Keratinocyte (primary cell): ENCODE data around the gene TMEM163. TPM values are rescaled to one million over a fixed set of nuclear protein-coding genes. Genes with fewer than 3 reads are reported as not detected.

Source experiments
- DNase-seq: peaks from one replicate; pipeline ENCODE4 v3.0.0-alpha.2; 2011; ENCODE audit warnings: low read depth, missing footprints, low spot score
- FAIRE-seq: peaks from 2 replicates; lab custom pipeline; 2011; peaks lifted over from hg19 to GRCh38; lab: Jason Lieb, UNC
- H2AFZ ChIP-seq: 2 replicates; pipeline ENCODE4 v1.6.0; 2012; ENCODE audit warnings: low read length, control low read depth, inconsistent platforms; ENCODE audit not compliant: control insufficient read depth
- H3K27ac ChIP-seq: 2 replicates; pipeline ENCODE4 v1.5.1; 2011; ENCODE audit warnings: low read length; ENCODE audit not compliant: control insufficient read depth, insufficient read depth
- H3K27me3 ChIP-seq: 3 replicates; pipeline ENCODE4 v1.6.0; 2011; ENCODE audit warnings: low read length; ENCODE audit not compliant: control insufficient read depth, insufficient read depth; ENCODE audit errors: extremely low read depth
- H3K36me3 ChIP-seq, 2 experiments: 2 replicates in 1 of 2; 3 replicates in 1 of 2; pipeline ENCODE4 v1.5.1; 2011; ENCODE audit warnings: low read length in 2 of 2, mild to moderate bottlenecking in 1 of 2; ENCODE audit not compliant: control insufficient read depth in 2 of 2, insufficient read depth in 2 of 2; ENCODE audit errors: extremely low read depth in 1 of 2
- H3K4me1 ChIP-seq: 3 replicates; pipeline ENCODE4 v1.5.1; 2011; ENCODE audit warnings: low read length; ENCODE audit not compliant: control insufficient read depth, insufficient read depth; ENCODE audit errors: extremely low read depth
- H3K4me2 ChIP-seq: 3 replicates; pipeline ENCODE4 v1.6.0; 2011; ENCODE audit warnings: low read depth, low read length; ENCODE audit not compliant: control insufficient read depth, insufficient read depth; ENCODE audit errors: extremely low read depth
- H3K4me3 ChIP-seq, 3 experiments: fragments of 200-600 bp in 1 of 3; sonication (generic) in 1 of 3; 2 replicates in 2 of 3; 3 replicates in 1 of 3; pipeline ENCODE4 v1.5.1; 2011 to 2016; ENCODE audit warnings: low read length in 3 of 3, mild to moderate bottlenecking in 3 of 3, control low read depth in 2 of 3, inconsistent platforms in 1 of 3, low read depth in 1 of 3, mixed read lengths in 1 of 3, mixed run types in 1 of 3, moderate library complexity in 1 of 3; ENCODE audit not compliant: control insufficient read depth in 2 of 3, insufficient read depth in 2 of 3; ENCODE audit errors: extremely low read depth in 1 of 3
- H3K79me2 ChIP-seq: 2 replicates; pipeline ENCODE4 v1.6.0; 2012; ENCODE audit warnings: low read length; ENCODE audit not compliant: control insufficient read depth, insufficient read depth
- H3K9ac ChIP-seq: 3 replicates; pipeline ENCODE4 v1.6.0; 2011; ENCODE audit warnings: low read length; ENCODE audit not compliant: control insufficient read depth, insufficient read depth; ENCODE audit errors: extremely low read depth
- H3K9me1 ChIP-seq: 3 replicates; pipeline ENCODE4 v1.6.0; 2011; ENCODE audit warnings: low read length; ENCODE audit not compliant: control insufficient read depth, insufficient read depth; ENCODE audit errors: extremely low read depth
- H3K9me3 ChIP-seq: 2 replicates; pipeline ENCODE4 v1.5.1; 2012; ENCODE audit warnings: low read depth, low read length; ENCODE audit not compliant: control insufficient read depth
- H4K20me1 ChIP-seq: 3 replicates; pipeline ENCODE4 v1.6.0; 2011; ENCODE audit warnings: low read length; ENCODE audit not compliant: control insufficient read depth, insufficient read depth; ENCODE audit errors: extremely low read depth
- EZH2 ChIP-seq: IDR thresholded peaks from one replicate; pipeline ENCODE4 v1.6.1; 2012; ENCODE audit warnings: inconsistent platforms, mild to moderate bottlenecking, low read length, moderate library complexity
- dilution Hi-C: fragments of 300-500 bp; cut with MboI; formaldehyde crosslinking; loops from one replicate; pipeline ENCODE4 v1.7.0; 2020; ENCODE audit warnings: low sequenced_read_pairs; ENCODE audit not compliant: extremely low pct_ligation_motif_present
- polyA plus RNA-seq, 5 experiments: library from polyadenylated mRNA; depleted of rRNA in 3 of 5; stranded (reverse) in 3 of 5; stranded (forward) in 1 of 5; unstranded in 1 of 5; fragments of >200 nt; gene quantifications; 1 replicate in 1 of 5; 2 replicates in 3 of 5; 3 replicates in 1 of 5; pipeline versions ENCODE4 v1.2.1 to v1.2.3, GENCODE V29; 2011 to 2012; ENCODE audit warnings: missing spikeins in 2 of 5, low read depth in 1 of 5, low replicate concordance in 1 of 5
- TF ChIP-seq, protein P1 (sequence below), 3 experiments: IDR thresholded peaks in 1 of 3; conservative IDR thresholded peaks in 1 of 3; optimal IDR thresholded peaks in 1 of 3; 2 replicates in 2 of 3; 3 replicates in 1 of 3; pipeline versions ENCODE3 to v1.5.1; 2011; ENCODE audit warnings: low read length in 3 of 3, mild to moderate bottlenecking in 3 of 3, moderate library complexity in 2 of 3, control low read depth in 1 of 3, inconsistent platforms in 1 of 3; ENCODE audit not compliant: insufficient read depth in 2 of 3; ENCODE audit errors: extremely low read depth in 1 of 3

Gene TMEM163
- polyA plus RNA-seq, 1 donor (not counting 4 experiments of a cell fraction or from before 2014, with no cell fraction given) = not detected

DNA sequence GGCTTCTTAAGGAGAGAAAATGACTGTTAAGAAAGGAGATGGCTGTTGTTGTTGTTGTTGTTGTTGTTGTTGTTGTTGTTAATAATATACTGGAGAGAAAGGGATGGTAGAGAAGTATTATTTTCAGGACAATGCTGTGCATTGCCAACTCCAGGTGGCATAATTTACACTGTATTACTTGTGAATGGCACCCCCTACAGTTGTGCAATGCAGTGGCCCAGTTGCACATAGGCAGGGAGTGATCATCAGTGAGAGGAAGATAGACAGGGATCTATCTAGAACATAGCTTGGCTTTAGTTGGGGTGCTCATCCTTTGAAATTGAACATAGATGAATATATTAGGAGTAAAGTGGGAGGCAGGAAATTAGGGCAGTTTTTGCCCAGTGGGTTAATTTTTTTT, 47.2 kb upstream of the TMEM163 start:
- no peaks in the 10 kb centered on the region for H3K36me3 ChIP-seq
- no peak overlapping the region for H3K27ac ChIP-seq
- no peaks in the 10 kb centered on the region for H3K79me2 ChIP-seq
- no peaks in the 10 kb centered on the region for H3K27me3 ChIP-seq
- no peak overlapping the region for H3K4me3 ChIP-seq
- no peak for FAIRE-seq
- no peak overlapping the region for H2AFZ ChIP-seq
- no peaks in the 10 kb centered on the region for H4K20me1 ChIP-seq
- H3K9ac ChIP-seq = no peak overlapping the region
- TF ChIP-seq EZH2 = no peak
- TF ChIP-seq, protein P1, sequence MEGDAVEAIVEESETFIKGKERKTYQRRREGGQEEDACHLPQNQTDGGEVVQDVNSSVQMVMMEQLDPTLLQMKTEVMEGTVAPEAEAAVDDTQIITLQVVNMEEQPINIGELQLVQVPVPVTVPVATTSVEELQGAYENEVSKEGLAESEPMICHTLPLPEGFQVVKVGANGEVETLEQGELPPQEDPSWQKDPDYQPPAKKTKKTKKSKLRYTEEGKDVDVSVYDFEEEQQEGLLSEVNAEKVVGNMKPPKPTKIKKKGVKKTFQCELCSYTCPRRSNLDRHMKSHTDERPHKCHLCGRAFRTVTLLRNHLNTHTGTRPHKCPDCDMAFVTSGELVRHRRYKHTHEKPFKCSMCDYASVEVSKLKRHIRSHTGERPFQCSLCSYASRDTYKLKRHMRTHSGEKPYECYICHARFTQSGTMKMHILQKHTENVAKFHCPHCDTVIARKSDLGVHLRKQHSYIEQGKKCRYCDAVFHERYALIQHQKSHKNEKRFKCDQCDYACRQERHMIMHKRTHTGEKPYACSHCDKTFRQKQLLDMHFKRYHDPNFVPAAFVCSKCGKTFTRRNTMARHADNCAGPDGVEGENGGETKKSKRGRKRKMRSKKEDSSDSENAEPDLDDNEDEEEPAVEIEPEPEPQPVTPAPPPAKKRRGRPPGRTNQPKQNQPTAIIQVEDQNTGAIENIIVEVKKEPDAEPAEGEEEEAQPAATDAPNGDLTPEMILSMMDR (optimal IDR thresholded peaks at IDR 0.05 in 1 of 3, IDR thresholded peaks at IDR 0.05 in 1 of 3, conservative IDR thresholded peaks at IDR 0.05 in 1 of 3; ENCODE audit: extremely low read depth in 1 of 3, insufficient read depth in 2 of 3, low read length in 3 of 3) = no peak
- DNase-seq = no peak
- no peaks in the 10 kb centered on the region for H3K9me3 ChIP-seq
- H3K4me1 ChIP-seq = no peaks in the 10 kb centered on the region
- dilution Hi-C loops = no loop called here
- H3K9me1 ChIP-seq = no peaks in the 10 kb centered on the region
- H3K4me2 ChIP-seq = no peak overlapping the region

DNA sequence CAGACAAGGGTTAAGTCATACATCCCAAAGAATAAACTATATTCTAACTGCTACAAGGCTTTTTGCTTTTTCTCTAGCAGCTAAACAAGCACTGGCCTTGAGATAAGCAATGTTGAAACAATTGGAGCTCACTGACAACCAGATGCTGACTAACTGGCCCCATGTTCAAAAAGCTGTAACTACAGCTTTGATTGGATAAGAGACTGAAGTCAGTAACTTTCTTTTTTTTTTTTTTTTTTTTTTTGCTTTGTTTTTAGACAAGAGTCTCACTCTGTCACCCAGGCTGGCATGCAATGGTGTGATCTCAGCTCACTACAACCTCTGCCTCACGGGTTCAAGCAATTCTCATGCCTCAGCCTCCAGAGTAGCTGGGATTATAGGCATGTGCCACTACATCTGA, 45.4 kb upstream of the TMEM163 start:
- Histone ChIP-seq H3K9me1 (no peaks in the 10 kb centered on the region), H3K79me2 (no peaks in the 10 kb centered on the region), H2AFZ (no peak overlapping the region), H4K20me1 (no peaks in the 10 kb centered on the region), H3K9ac (no peak overlapping the region), H3K4me2 (no peak overlapping the region), H3K27ac (no peak overlapping the region), H3K27me3 (no peaks in the 10 kb centered on the region), H3K4me1 (no peaks in the 10 kb centered on the region), H3K4me3 (no peak overlapping the region), H3K9me3 (no peaks in the 10 kb centered on the region), H3K36me3 (no peaks in the 10 kb centered on the region)
- no peak for FAIRE-seq
- no peak for TF ChIP-seq EZH2
- TF ChIP-seq, protein P1 (optimal IDR thresholded peaks at IDR 0.05 in 1 of 3, IDR thresholded peaks at IDR 0.05 in 1 of 3, conservative IDR thresholded peaks at IDR 0.05 in 1 of 3; ENCODE audit: extremely low read depth in 1 of 3, insufficient read depth in 2 of 3, low read length in 3 of 3) = no peak
- dilution Hi-C loops = no loop called here
- DNase-seq = no peak
